MM.1S (cell line): ENCODE data around the gene STAMBPL1.

Experiments
- CTCF ChIP-seq: fragments of 300-600 bp; sonication (generic); IDR thresholded peaks from 2 replicates; pipeline ENCODE4 v1.5.1; 2016; ENCODE audit warnings: antibody characterized with exemption, low read length, mixed read lengths
- EZH2 ChIP-seq: fragments of 300-600 bp; sonication (generic); optimal IDR thresholded peaks from 2 replicates; pipeline ENCODE3; 2017; ENCODE audit warnings: low read depth, mild to moderate bottlenecking, antibody characterized with exemption, low read length, mixed read lengths

- TF ChIP-seq CTCF, result no peak
- no peak for TF ChIP-seq EZH2
Observed at GRCh38 chr10:88943778-88944177, 63.7 kb downstream of the STAMBPL1 start.
